Osteoblast (primary cell): ENCODE data around the gene RGS10. TPM values are rescaled to one million over a fixed set of nuclear protein-coding genes. Genes with fewer than 3 reads are reported as not detected.
A peak's percentile ranks its signal among the peaks of the same experiment; 100 is the strongest.

ENCODE experiments used
- DNase-seq: peaks from one replicate; pipeline ENCODE4 v3.0.0; 2011; ENCODE audit warnings: low spot score, mixed read lengths; ENCODE audit not compliant: insufficient read length; ENCODE audit errors: missing footprints
- H2AFZ ChIP-seq: 2 replicates; pipeline ENCODE4 v1.6.0; 2011; ENCODE audit warnings: mild to moderate bottlenecking, low read length
- H3K27ac ChIP-seq: 2 replicates; pipeline ENCODE4 v1.5.1; 2011; ENCODE audit warnings: mild to moderate bottlenecking, low read depth, low read length, moderate library complexity
- H3K27me3 ChIP-seq: 2 replicates; pipeline ENCODE4 v1.6.0; 2012; ENCODE audit warnings: mild to moderate bottlenecking, control low read depth, inconsistent platforms, low read length, moderate library complexity; ENCODE audit not compliant: insufficient read depth
- H3K36me3 ChIP-seq: 2 replicates; pipeline ENCODE4 v1.5.1; 2011; ENCODE audit warnings: mild to moderate bottlenecking, low read length, control low read depth, moderate library complexity; ENCODE audit not compliant: insufficient read depth
- H3K4me1 ChIP-seq: 2 replicates; pipeline ENCODE4 v1.5.1; 2011; ENCODE audit warnings: mild to moderate bottlenecking, low read length, control low read depth, moderate library complexity; ENCODE audit not compliant: insufficient read depth
- H3K4me2 ChIP-seq: 2 replicates; pipeline ENCODE4 v1.6.0; 2011; ENCODE audit warnings: mild to moderate bottlenecking, low read length; ENCODE audit not compliant: insufficient read depth
- H3K4me3 ChIP-seq: fragments of 200-600 bp; sonication (generic); 3 replicates; pipeline ENCODE4 v1.5.1; 2012; ENCODE audit warnings: mild to moderate bottlenecking, low read length, inconsistent platforms; ENCODE audit not compliant: insufficient read depth
- H3K79me2 ChIP-seq: 2 replicates; pipeline ENCODE4 v1.6.0; 2012; ENCODE audit warnings: mild to moderate bottlenecking, low read length, control low read depth, inconsistent platforms; ENCODE audit not compliant: insufficient read depth
- H3K9me3 ChIP-seq: 2 replicates; pipeline ENCODE4 v1.5.1; 2011; ENCODE audit warnings: low read depth, low read length, control low read depth
- H4K20me1 ChIP-seq: 2 replicates; pipeline ENCODE4 v1.6.0; 2012; ENCODE audit warnings: mild to moderate bottlenecking, low read length, control low read depth; ENCODE audit not compliant: insufficient read depth
- CTCF ChIP-seq: IDR thresholded peaks from 2 replicates; pipeline ENCODE4 v1.5.1; 2011; ENCODE audit warnings: mild to moderate bottlenecking, low read depth, low read length, moderate library complexity; ENCODE audit errors: extremely low read depth
- total RNA-seq: library from RNA; depleted of rRNA; stranded (reverse); fragments of >200 nt; gene quantifications from 2 replicates; pipeline ENCODE4 v1.2.3, GENCODE V29; 2012

RGS10 gene
- total RNA-seq, 1 donor = 29.3 TPM

DNA sequence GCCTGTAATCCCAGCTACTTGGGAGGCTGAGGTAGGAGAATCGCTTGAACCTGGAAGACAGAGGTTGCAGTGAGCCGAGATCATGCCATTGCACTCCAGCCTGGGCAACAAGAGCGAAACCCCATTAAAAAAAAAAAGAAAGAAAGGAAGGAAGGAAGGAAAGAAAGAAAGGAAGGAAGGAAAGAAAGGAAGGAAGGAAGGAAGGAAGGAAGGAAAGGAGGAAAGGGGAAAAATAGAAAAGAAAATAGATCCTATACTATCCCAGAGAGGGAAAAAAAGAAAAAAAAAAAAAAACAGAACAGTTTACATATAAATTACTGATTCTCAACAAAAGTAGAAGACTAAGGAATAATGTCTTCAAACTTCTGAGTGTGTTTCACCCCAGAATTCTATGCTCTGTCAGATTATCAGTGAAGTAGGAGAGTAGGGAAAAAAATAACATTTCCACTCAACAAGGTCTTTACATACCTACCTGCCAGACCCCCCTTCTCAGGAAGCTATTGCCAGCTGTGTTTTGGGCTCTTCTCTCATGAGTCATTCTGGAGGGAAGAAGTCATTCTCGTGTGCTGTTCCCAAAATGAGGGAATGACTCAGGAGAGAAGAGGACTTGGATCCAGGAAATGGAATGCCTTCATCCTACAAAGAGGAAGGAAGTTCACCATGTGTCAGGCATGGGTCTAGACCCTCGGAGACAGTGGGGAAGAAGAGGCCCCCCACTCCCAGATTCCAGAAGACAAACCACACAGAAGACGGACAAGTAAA, 20.9 kb downstream of the RGS10 start:
- Histone ChIP-seq H3K4me2 (no peak overlapping the region), H3K4me3 (no peak overlapping the region), H3K4me1 (peaks cover 18% of the 10 kb centered on the region), H3K36me3 (no peaks in the 10 kb centered on the region), H4K20me1 (peaks cover 3% of the 10 kb centered on the region), H3K79me2 (no peaks in the 10 kb centered on the region), H3K9me3 (no peaks in the 10 kb centered on the region), H3K27me3 (no peaks in the 10 kb centered on the region), H2AFZ (peak overlapping the region; percentile 10), H3K27ac (peak overlapping the region; percentile 21)
- peak; percentile 96 for DNase-seq
- no peak for TF ChIP-seq CTCF

DNA sequence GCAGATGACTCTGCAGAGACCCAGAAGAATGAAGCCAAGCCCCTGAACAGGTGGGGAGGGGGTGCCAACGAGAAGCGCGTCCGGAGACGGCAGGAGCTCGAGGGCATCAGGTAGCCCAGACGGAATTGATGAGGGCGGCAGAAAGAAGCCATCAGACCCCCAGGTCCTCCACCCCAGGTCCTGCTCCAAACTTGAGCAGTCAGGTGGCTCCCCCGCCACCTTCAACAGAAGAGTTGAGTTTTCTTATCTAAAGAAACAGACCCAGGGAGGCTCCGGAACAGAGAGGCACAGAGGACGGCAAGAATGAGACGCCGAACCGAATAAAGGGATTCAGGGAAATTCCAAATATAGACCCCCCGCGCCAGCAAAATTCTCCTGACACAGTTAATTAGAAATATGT, 22.2 kb downstream of the RGS10 start:
- peaks cover 2% of the 10 kb centered on the region for H4K20me1 ChIP-seq
- no peak for DNase-seq
- no peak overlapping the region for H3K4me2 ChIP-seq
- no peak overlapping the region for H2AFZ ChIP-seq
- no peaks in the 10 kb centered on the region for H3K27me3 ChIP-seq
- no peaks in the 10 kb centered on the region for H3K36me3 ChIP-seq
- H3K4me1 ChIP-seq = peaks cover 18% of the 10 kb centered on the region
- no peaks in the 10 kb centered on the region for H3K9me3 ChIP-seq
- H3K79me2 ChIP-seq = no peaks in the 10 kb centered on the region
- H3K4me3 ChIP-seq = no peak overlapping the region
- TF ChIP-seq CTCF = no peak
- no peak overlapping the region for H3K27ac ChIP-seq

- DNase-seq = peak; percentile 26
- no peak for TF ChIP-seq CTCF
- no peak overlapping the region for H2AFZ ChIP-seq
- no peak overlapping the region for H3K27ac ChIP-seq
- H3K79me2 ChIP-seq = no peaks in the 10 kb centered on the region
- no peak overlapping the region for H3K4me3 ChIP-seq
- no peaks in the 10 kb centered on the region for H3K27me3 ChIP-seq
- peaks cover 18% of the 10 kb centered on the region for H3K4me1 ChIP-seq
- no peaks in the 10 kb centered on the region for H3K9me3 ChIP-seq
- peaks cover 3% of the 10 kb centered on the region for H3K36me3 ChIP-seq
- H4K20me1 ChIP-seq = no peaks in the 10 kb centered on the region
- no peak overlapping the region for H3K4me2 ChIP-seq
Observed at GRCh38 chr10:119518936-119519335, 23.6 kb downstream of the RGS10 start.

DNA sequence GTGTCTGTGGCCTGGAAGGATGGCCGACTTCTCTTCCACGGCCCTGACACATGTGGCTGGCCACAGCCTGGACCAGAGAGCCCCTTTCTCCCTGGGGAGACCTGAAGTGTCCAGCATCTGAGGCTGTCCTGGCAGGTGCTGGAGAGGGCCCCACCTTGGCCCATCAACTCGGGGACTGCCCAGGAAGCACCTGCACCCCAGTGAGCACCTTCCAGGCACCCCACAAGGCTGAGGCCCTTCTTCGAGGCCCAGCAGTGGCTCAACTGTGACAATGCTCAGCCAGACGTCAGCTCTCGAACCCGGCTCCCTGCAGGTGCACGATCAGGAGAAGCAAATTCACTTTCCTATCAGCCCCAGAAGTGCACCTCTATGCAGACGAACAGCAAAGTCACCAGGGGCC, 24.3 kb downstream of the RGS10 start:
- Histone ChIP-seq H3K36me3 (peaks cover 5% of the 10 kb centered on the region), H2AFZ (peak overlapping the region; percentile 72), H3K27ac (peak overlapping the region; percentile 39), H4K20me1 (no peaks in the 10 kb centered on the region), H3K79me2 (no peaks in the 10 kb centered on the region), H3K4me2 (no peak overlapping the region), H3K4me3 (no peak overlapping the region), H3K4me1 (peaks cover 18% of the 10 kb centered on the region), H3K9me3 (no peaks in the 10 kb centered on the region), H3K27me3 (no peaks in the 10 kb centered on the region)
- no peak for TF ChIP-seq CTCF
- peak; percentile 57 for DNase-seq
